GM21717 (cell line): ENCODE measurements around the gene COG4.
A peak's percentile ranks its signal among the peaks of the same experiment; 100 is the strongest.

Source experiments
- ATAC-seq: cut with Tn5 transposase; IDR thresholded peaks from one replicate; pipeline ENCODE4 v1.9.1; 2021; ENCODE audit warnings: mild to moderate bottlenecking, moderate library complexity; ENCODE audit not compliant: unreplicated experiment

Gene COG4

GRCh38 chr16:70481929-70482536 is 41.3 kb downstream of the COG4 start:
- no peak for ATAC-seq

GRCh38 chr16:70480127-70481105 is 42.9 kb downstream of the COG4 start:
- ATAC-seq: no peak

- no peak for ATAC-seq
These were observed 44.4 kb downstream of the COG4 start for GRCh38 chr16:70478912-70479341.

- no peak for ATAC-seq
These were observed 45.2 kb downstream of the COG4 start for GRCh38 chr16:70478169-70478568.

GRCh38 chr16:70476272-70477020 is 46.9 kb downstream of the COG4 start:
- peak; percentile 77 for ATAC-seq

- no peak for ATAC-seq
These were observed 48.1 kb downstream of the COG4 start for GRCh38 chr16:70475054-70475871.

- no peak for ATAC-seq
These were observed 48.9 kb downstream of the COG4 start for GRCh38 chr16:70474320-70475053.

- no peak for ATAC-seq
These were observed 49.7 kb downstream of the COG4 start for GRCh38 chr16:70473446-70474319.

GRCh38 chr16:70472786-70473433 is 50.4 kb downstream of the COG4 start:
- ATAC-seq: no peak

- ATAC-seq: no peak
These were observed 52.4 kb downstream of the COG4 start for GRCh38 chr16:70470927-70471341.

GRCh38 chr16:70470141-70470926 is 53.0 kb downstream of the COG4 start:
- ATAC-seq: no peak

GRCh38 chr16:70468776-70469525 is 54.4 kb downstream of the COG4 start:
- ATAC-seq: no peak

- ATAC-seq: no peak
These were observed 55.7 kb downstream of the COG4 start for GRCh38 chr16:70467608-70468007.

- no peak for ATAC-seq
These were observed 56.2 kb downstream of the COG4 start for GRCh38 chr16:70467113-70467512.

GRCh38 chr16:70466805-70467076 is 56.6 kb downstream of the COG4 start:
- no peak for ATAC-seq

- ATAC-seq: no peak
These were observed 57.2 kb downstream of the COG4 start for GRCh38 chr16:70465999-70466804.
